ENCODE data around the gene FGGY.

DNA sequence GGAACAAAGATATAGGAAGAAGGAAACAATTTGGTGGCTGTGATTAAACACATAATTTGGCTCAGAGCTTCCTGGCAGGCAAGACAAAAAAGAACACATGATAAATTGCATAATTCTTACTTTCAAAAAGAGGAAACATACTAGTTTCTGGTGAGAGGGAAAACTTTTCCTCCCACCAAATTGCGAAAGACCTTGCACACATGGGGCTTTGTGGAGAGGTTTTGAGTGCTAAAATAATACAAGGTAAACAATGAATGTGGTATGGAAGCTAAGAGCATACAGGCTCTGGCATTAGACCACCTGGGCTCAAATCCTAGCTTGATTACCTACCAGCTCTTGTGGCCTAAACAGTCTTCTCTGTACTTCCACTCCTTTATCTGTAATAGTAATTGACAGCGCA lies 377.7 kb downstream of the FGGY start:
- TF ChIP-seq ZNF274 (IDR thresholded peaks at IDR 0.05; ENCODE audit: low read depth, low read length) (no peak), YY1 (IDR thresholded peaks at IDR 0.05; ENCODE audit: insufficient read depth, insufficient read length) (no peak), SUZ12 (IDR thresholded peaks at IDR 0.05; ENCODE audit: extremely low read depth, insufficient read depth, insufficient read length) (no peak)

All from NT2/D1 (cell line).